ENCODE results near the gene NDUFAB1. TPM values are rescaled to one million over a fixed set of nuclear protein-coding genes. Genes with fewer than 3 reads are reported as not detected.

Gene NDUFAB1
- total RNA-seq, 1 experiment from 2014 or later = 189 TPM

DNA sequence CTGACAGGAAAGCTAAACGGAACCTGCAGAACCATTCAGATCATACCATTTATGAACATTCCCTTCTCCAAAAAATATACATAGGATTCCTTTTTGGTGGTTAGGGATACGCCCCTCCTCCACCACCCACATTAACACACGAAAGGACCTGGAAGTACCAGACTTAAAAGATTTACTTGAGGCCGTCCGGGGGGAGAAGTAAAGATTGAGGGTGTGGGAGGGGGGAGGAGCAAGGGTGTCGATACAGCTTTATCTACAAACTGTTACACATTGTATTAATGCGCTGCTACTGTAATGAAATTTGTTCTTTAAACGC is 44.5 kb upstream of the NDUFAB1 start:
- Mint-ChIP-seq H3K4me3 (peak overlapping the region; percentile 98), H3K27ac (peak overlapping the region; percentile 97), H3K9me3 (no peaks in the 10 kb centered on the region), H3K36me3 (peaks cover 26% of the 10 kb centered on the region), H3K27me3 (ENCODE audit: low read depth) (no peaks in the 10 kb centered on the region; the same call in 1 of the 2 replicates), H3K4me1 (peaks cover 13% of the 10 kb centered on the region)
- peak; percentile 9 for ATAC-seq
- ChIA-PET CTCF (interaction anchor here (1.1 to 1.9 kb wide), 3 partner anchors 44 to 205 kb away, joined by 3 to 10 read pairs (median 3); partner anchors contain the start of gene NDUFAB1), POLR2A (interaction anchor here (1.9 kb wide), 1 partner anchor 38 kb away, joined by 10 read pairs; the partner anchor contains the start of gene PLK1)
- DNase-seq (ENCODE audit: low spot score) = no peak
- TF ChIP-seq, protein P1, sequence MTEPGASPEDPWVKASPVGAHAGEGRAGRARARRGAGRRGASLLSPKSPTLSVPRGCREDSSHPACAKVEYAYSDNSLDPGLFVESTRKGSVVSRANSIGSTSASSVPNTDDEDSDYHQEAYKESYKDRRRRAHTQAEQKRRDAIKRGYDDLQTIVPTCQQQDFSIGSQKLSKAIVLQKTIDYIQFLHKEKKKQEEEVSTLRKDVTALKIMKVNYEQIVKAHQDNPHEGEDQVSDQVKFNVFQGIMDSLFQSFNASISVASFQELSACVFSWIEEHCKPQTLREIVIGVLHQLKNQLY (CRISPR knock-in tag; IDR thresholded peaks at IDR 0.05) = no peak
- TF ChIP-seq, protein P2, sequence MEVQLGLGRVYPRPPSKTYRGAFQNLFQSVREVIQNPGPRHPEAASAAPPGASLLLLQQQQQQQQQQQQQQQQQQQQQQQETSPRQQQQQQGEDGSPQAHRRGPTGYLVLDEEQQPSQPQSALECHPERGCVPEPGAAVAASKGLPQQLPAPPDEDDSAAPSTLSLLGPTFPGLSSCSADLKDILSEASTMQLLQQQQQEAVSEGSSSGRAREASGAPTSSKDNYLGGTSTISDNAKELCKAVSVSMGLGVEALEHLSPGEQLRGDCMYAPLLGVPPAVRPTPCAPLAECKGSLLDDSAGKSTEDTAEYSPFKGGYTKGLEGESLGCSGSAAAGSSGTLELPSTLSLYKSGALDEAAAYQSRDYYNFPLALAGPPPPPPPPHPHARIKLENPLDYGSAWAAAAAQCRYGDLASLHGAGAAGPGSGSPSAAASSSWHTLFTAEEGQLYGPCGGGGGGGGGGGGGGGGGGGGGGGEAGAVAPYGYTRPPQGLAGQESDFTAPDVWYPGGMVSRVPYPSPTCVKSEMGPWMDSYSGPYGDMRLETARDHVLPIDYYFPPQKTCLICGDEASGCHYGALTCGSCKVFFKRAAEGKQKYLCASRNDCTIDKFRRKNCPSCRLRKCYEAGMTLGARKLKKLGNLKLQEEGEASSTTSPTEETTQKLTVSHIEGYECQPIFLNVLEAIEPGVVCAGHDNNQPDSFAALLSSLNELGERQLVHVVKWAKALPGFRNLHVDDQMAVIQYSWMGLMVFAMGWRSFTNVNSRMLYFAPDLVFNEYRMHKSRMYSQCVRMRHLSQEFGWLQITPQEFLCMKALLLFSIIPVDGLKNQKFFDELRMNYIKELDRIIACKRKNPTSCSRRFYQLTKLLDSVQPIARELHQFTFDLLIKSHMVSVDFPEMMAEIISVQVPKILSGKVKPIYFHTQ (CRISPR knock-in tag; IDR thresholded peaks at IDR 0.05) = no peak
- TF ChIP-seq, protein P3, sequence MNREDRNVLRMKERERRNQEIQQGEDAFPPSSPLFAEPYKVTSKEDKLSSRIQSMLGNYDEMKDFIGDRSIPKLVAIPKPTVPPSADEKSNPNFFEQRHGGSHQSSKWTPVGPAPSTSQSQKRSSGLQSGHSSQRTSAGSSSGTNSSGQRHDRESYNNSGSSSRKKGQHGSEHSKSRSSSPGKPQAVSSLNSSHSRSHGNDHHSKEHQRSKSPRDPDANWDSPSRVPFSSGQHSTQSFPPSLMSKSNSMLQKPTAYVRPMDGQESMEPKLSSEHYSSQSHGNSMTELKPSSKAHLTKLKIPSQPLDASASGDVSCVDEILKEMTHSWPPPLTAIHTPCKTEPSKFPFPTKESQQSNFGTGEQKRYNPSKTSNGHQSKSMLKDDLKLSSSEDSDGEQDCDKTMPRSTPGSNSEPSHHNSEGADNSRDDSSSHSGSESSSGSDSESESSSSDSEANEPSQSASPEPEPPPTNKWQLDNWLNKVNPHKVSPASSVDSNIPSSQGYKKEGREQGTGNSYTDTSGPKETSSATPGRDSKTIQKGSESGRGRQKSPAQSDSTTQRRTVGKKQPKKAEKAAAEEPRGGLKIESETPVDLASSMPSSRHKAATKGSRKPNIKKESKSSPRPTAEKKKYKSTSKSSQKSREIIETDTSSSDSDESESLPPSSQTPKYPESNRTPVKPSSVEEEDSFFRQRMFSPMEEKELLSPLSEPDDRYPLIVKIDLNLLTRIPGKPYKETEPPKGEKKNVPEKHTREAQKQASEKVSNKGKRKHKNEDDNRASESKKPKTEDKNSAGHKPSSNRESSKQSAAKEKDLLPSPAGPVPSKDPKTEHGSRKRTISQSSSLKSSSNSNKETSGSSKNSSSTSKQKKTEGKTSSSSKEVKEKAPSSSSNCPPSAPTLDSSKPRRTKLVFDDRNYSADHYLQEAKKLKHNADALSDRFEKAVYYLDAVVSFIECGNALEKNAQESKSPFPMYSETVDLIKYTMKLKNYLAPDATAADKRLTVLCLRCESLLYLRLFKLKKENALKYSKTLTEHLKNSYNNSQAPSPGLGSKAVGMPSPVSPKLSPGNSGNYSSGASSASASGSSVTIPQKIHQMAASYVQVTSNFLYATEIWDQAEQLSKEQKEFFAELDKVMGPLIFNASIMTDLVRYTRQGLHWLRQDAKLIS (CRISPR knock-in tag; IDR thresholded peaks at IDR 0.05; ENCODE audit: borderline replicate concordance) = no peak
- TF ChIP-seq, protein P4, sequence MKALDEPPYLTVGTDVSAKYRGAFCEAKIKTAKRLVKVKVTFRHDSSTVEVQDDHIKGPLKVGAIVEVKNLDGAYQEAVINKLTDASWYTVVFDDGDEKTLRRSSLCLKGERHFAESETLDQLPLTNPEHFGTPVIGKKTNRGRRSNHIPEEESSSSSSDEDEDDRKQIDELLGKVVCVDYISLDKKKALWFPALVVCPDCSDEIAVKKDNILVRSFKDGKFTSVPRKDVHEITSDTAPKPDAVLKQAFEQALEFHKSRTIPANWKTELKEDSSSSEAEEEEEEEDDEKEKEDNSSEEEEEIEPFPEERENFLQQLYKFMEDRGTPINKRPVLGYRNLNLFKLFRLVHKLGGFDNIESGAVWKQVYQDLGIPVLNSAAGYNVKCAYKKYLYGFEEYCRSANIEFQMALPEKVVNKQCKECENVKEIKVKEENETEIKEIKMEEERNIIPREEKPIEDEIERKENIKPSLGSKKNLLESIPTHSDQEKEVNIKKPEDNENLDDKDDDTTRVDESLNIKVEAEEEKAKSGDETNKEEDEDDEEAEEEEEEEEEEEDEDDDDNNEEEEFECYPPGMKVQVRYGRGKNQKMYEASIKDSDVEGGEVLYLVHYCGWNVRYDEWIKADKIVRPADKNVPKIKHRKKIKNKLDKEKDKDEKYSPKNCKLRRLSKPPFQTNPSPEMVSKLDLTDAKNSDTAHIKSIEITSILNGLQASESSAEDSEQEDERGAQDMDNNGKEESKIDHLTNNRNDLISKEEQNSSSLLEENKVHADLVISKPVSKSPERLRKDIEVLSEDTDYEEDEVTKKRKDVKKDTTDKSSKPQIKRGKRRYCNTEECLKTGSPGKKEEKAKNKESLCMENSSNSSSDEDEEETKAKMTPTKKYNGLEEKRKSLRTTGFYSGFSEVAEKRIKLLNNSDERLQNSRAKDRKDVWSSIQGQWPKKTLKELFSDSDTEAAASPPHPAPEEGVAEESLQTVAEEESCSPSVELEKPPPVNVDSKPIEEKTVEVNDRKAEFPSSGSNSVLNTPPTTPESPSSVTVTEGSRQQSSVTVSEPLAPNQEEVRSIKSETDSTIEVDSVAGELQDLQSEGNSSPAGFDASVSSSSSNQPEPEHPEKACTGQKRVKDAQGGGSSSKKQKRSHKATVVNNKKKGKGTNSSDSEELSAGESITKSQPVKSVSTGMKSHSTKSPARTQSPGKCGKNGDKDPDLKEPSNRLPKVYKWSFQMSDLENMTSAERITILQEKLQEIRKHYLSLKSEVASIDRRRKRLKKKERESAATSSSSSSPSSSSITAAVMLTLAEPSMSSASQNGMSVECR (CRISPR knock-in tag; IDR thresholded peaks at IDR 0.05; ENCODE audit: borderline replicate concordance) = no peak
- TF ChIP-seq ZNF263 (CRISPR knock-in tag; IDR thresholded peaks at IDR 0.05; ENCODE audit: low read depth) (no peak), GABPB1 (CRISPR knock-in tag; IDR thresholded peaks at IDR 0.05) (no peak), ZNF423 (CRISPR knock-in tag; IDR thresholded peaks at IDR 0.05) (no peak), ZNF121 (CRISPR knock-in tag; IDR thresholded peaks at IDR 0.05) (no peak)
- TF ChIP-seq, protein P5, sequence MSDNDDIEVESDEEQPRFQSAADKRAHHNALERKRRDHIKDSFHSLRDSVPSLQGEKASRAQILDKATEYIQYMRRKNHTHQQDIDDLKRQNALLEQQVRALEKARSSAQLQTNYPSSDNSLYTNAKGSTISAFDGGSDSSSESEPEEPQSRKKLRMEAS (CRISPR knock-in tag; IDR thresholded peaks at IDR 0.05) = no peak
- TF ChIP-seq, protein P6, sequence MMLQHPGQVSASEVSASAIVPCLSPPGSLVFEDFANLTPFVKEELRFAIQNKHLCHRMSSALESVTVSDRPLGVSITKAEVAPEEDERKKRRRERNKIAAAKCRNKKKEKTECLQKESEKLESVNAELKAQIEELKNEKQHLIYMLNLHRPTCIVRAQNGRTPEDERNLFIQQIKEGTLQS (CRISPR knock-in tag; conservative IDR thresholded peaks at IDR 0.05) = no peak
- TF ChIP-seq, protein P7, sequence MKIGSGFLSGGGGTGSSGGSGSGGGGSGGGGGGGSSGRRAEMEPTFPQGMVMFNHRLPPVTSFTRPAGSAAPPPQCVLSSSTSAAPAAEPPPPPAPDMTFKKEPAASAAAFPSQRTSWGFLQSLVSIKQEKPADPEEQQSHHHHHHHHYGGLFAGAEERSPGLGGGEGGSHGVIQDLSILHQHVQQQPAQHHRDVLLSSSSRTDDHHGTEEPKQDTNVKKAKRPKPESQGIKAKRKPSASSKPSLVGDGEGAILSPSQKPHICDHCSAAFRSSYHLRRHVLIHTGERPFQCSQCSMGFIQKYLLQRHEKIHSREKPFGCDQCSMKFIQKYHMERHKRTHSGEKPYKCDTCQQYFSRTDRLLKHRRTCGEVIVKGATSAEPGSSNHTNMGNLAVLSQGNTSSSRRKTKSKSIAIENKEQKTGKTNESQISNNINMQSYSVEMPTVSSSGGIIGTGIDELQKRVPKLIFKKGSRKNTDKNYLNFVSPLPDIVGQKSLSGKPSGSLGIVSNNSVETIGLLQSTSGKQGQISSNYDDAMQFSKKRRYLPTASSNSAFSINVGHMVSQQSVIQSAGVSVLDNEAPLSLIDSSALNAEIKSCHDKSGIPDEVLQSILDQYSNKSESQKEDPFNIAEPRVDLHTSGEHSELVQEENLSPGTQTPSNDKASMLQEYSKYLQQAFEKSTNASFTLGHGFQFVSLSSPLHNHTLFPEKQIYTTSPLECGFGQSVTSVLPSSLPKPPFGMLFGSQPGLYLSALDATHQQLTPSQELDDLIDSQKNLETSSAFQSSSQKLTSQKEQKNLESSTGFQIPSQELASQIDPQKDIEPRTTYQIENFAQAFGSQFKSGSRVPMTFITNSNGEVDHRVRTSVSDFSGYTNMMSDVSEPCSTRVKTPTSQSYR (CRISPR knock-in tag; IDR thresholded peaks at IDR 0.05) = no peak
- TF ChIP-seq, protein P8, sequence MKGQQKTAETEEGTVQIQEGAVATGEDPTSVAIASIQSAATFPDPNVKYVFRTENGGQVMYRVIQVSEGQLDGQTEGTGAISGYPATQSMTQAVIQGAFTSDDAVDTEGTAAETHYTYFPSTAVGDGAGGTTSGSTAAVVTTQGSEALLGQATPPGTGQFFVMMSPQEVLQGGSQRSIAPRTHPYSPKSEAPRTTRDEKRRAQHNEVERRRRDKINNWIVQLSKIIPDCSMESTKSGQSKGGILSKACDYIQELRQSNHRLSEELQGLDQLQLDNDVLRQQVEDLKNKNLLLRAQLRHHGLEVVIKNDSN (CRISPR knock-in tag; IDR thresholded peaks at IDR 0.05) = no peak
- TF ChIP-seq, protein P9, sequence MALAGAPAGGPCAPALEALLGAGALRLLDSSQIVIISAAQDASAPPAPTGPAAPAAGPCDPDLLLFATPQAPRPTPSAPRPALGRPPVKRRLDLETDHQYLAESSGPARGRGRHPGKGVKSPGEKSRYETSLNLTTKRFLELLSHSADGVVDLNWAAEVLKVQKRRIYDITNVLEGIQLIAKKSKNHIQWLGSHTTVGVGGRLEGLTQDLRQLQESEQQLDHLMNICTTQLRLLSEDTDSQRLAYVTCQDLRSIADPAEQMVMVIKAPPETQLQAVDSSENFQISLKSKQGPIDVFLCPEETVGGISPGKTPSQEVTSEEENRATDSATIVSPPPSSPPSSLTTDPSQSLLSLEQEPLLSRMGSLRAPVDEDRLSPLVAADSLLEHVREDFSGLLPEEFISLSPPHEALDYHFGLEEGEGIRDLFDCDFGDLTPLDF (CRISPR knock-in tag; IDR thresholded peaks at IDR 0.05) = no peak

Measured in WTC11 (cell line).